Loucy (cell line): ENCODE measurements around the gene LHX4.

Source experiments
- H2AFZ ChIP-seq: fragments of 200-600 bp; sonication (generic); 2 replicates; pipeline ENCODE4 v1.6.0; 2016; ENCODE audit warnings: antibody characterized with exemption, mild to moderate bottlenecking, low read length, moderate library complexity
- H3F3A ChIP-seq: fragments of 200-600 bp; 2 replicates; pipeline ENCODE4 v1.6.0; 2016; ENCODE audit warnings: antibody characterized with exemption, low read depth, mild to moderate bottlenecking
- H3K27me3 ChIP-seq: fragments of 200-600 bp; sonication (generic); 2 replicates; pipeline ENCODE4 v1.6.1; 2014; ENCODE audit warnings: low read length, mild to moderate bottlenecking; ENCODE audit not compliant: insufficient read depth, poor library complexity, severe bottlenecking
- H3K36me3 ChIP-seq: fragments of 200-600 bp; sonication (generic); 2 replicates; pipeline ENCODE4 v1.6.1; 2016; ENCODE audit warnings: low read length; ENCODE audit not compliant: insufficient read depth
- H3K4me1 ChIP-seq: fragments of 200-600 bp; sonication (generic); 2 replicates; pipeline ENCODE4 v1.5.1; 2014; ENCODE audit warnings: low read length, mild to moderate bottlenecking; ENCODE audit not compliant: insufficient read depth, poor library complexity, severe bottlenecking
- H3K4me2 ChIP-seq: fragments of 200-600 bp; sonication (generic); 2 replicates; pipeline ENCODE4 v1.6.0; 2014; ENCODE audit warnings: antibody characterized with exemption, low read length, low read depth, mild to moderate bottlenecking; ENCODE audit not compliant: poor library complexity, severe bottlenecking
- H3K4me3 ChIP-seq: fragments of 200-600 bp; sonication (generic); 2 replicates; pipeline ENCODE4 v1.5.1; 2014; ENCODE audit warnings: low read length, mild to moderate bottlenecking, mixed read lengths; ENCODE audit not compliant: poor library complexity, severe bottlenecking
- H3K79me2 ChIP-seq: fragments of 200-600 bp; sonication (generic); 2 replicates; pipeline ENCODE4 v1.6.1; 2014; ENCODE audit warnings: low read length; ENCODE audit not compliant: insufficient read depth
- H3K9ac ChIP-seq: fragments of 200-600 bp; sonication (generic); 2 replicates; pipeline ENCODE4 v1.6.0; 2014; ENCODE audit warnings: mild to moderate bottlenecking, low read depth, low read length, moderate library complexity; ENCODE audit not compliant: poor library complexity, severe bottlenecking
- H3K9me2 ChIP-seq: fragments of 200-600 bp; sonication (generic); replicated peaks from 2 replicates; pipeline ENCODE4 v1.6.1; 2016; ENCODE audit warnings: low read depth, low read length, mixed read lengths
- H3K9me3 ChIP-seq: fragments of 200-600 bp; sonication (generic); 2 replicates; pipeline ENCODE4 v1.6.1; 2014; ENCODE audit warnings: mild to moderate bottlenecking, antibody characterized with exemption, low read length, low read depth; ENCODE audit not compliant: insufficient read depth
- H4K20me1 ChIP-seq: fragments of 200-600 bp; sonication (generic); 2 replicates; pipeline ENCODE4 v1.6.0; 2014; ENCODE audit warnings: antibody characterized with exemption, low read length, mild to moderate bottlenecking; ENCODE audit not compliant: insufficient read depth, poor library complexity, severe bottlenecking
- CTCF ChIP-seq: fragments of 200-600 bp; sonication (generic); conservative IDR thresholded peaks from 2 replicates; pipeline ENCODE4 v1.5.1; 2014; ENCODE audit warnings: mild to moderate bottlenecking, antibody characterized with exemption, low read length
- EZH2phosphoT487 ChIP-seq: fragments of 200-600 bp; IDR thresholded peaks from 2 replicates; pipeline ENCODE4 v1.6.1; 2018; ENCODE audit warnings: antibody characterized with exemption, mild to moderate bottlenecking, moderate library complexity, borderline replicate concordance

Gene LHX4

DNA sequence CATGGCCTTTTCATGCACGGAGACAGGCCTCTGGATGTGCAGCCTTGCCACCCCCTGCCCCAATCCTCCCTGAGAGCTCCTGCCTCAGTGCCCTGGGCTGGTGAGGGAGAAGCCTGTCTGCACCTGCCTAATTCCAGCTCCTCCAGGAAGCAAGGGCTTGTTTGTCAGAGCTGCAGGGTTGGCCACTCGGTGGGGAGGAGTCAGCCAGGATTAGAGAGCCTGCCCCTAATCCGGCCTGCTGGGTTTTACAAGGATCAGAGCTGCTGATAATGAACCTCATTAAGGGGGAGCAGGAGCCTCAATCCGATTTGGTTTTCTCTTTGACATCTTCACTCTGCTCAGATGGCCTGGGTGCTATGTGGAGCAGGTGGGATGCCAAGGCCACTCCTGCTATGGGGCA is 31.9 kb upstream of the LHX4 start:
- Histone ChIP-seq H3F3A (no peaks in the 10 kb centered on the region), H2AFZ (no peak overlapping the region), H3K27me3 (no peaks in the 10 kb centered on the region), H3K9ac (peak overlapping the region; percentile 53), H3K4me3 (no peak overlapping the region), H4K20me1 (no peaks in the 10 kb centered on the region), H3K4me2 (peak overlapping the region; percentile 76), H3K9me3 (no peaks in the 10 kb centered on the region), H3K4me1 (peaks cover 50% of the 10 kb centered on the region), H3K36me3 (peaks cover 30% of the 10 kb centered on the region; the same call in 1 of the 2 replicates), H3K79me2 (peaks cover 57% of the 10 kb centered on the region), H3K9me2 (no peaks in the 10 kb centered on the region)
- TF ChIP-seq EZH2phosphoT487 (no peak), CTCF (no peak)

DNA sequence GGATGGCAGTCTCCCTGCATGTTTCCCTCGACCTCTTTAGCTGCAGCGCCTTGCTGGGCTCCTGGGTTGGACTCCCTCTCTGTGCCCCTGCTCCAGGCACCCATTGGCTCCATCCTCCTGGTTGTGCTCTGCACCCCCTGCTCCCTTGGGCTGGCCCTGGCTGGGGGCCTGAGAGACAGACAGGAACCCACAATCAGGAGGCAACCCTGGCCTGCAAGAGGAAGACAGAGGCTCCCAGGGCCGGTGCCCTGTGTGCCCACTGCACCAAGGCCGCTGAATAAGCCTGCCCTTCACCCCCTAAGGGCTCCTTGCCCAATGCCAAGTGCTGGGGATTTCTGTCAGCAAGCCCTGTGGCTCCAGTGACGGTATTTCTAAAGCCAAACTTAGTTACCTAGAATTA is 31.5 kb upstream of the LHX4 start:
- no peaks in the 10 kb centered on the region for H4K20me1 ChIP-seq
- H3K4me2 ChIP-seq = peak overlapping the region; percentile 76
- no peak overlapping the region for H3K4me3 ChIP-seq
- H3K9me3 ChIP-seq = no peaks in the 10 kb centered on the region
- H3K9ac ChIP-seq = peak overlapping the region; percentile 20
- no peaks in the 10 kb centered on the region for H3K27me3 ChIP-seq
- TF ChIP-seq CTCF = no peak
- no peak for TF ChIP-seq EZH2phosphoT487
- H3K36me3 ChIP-seq = peaks cover 30% of the 10 kb centered on the region; the same call in 1 of the 2 replicates
- H2AFZ ChIP-seq = no peak overlapping the region
- H3K79me2 ChIP-seq = peaks cover 53% of the 10 kb centered on the region
- H3K9me2 ChIP-seq = no peaks in the 10 kb centered on the region
- H3K4me1 ChIP-seq = peaks cover 46% of the 10 kb centered on the region
- H3F3A ChIP-seq = no peaks in the 10 kb centered on the region

DNA sequence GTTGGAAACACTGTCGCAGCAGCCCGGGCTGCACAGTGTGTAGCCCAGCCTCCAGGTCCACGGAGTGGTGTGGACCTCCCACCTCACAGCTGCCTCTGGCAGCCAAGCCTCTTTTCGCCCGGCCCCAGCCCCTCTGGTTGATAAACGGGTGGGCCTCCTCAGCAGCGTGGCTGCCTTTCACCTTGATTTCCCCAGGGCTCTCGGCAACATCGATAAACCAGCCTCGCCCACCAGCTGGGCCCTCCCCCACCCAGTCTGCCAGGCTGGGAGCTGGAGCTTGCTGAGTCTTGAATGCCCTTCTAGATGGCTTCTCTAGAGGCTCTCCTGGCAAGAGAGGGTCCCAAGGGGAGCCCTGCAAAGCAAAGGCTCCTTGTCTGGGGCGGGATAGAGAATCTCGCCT is 31.0 kb upstream of the LHX4 start:
- H3K4me3 ChIP-seq = no peak overlapping the region
- no peak overlapping the region for H3K4me2 ChIP-seq
- H3K79me2 ChIP-seq = peaks cover 49% of the 10 kb centered on the region
- peaks cover 44% of the 10 kb centered on the region for H3K4me1 ChIP-seq
- H3K9me3 ChIP-seq = no peaks in the 10 kb centered on the region
- H3K27me3 ChIP-seq = no peaks in the 10 kb centered on the region
- peaks cover 30% of the 10 kb centered on the region; the same call in 1 of the 2 replicates for H3K36me3 ChIP-seq
- H4K20me1 ChIP-seq = no peaks in the 10 kb centered on the region
- no peaks in the 10 kb centered on the region for H3K9me2 ChIP-seq
- TF ChIP-seq CTCF (no peak), EZH2phosphoT487 (no peak)
- no peak overlapping the region for H2AFZ ChIP-seq
- H3K9ac ChIP-seq = peak overlapping the region; percentile 20
- no peaks in the 10 kb centered on the region for H3F3A ChIP-seq
